Measurements from ENCODE around the gene PTPRR. TPM values are rescaled to one million over a fixed set of nuclear protein-coding genes. Genes with fewer than 3 reads are reported as not detected.

The PTPRR gene
- total RNA-seq, 4 donors from 2014 or later: 0.24 to 0.95 (median 0.30) TPM

DNA sequence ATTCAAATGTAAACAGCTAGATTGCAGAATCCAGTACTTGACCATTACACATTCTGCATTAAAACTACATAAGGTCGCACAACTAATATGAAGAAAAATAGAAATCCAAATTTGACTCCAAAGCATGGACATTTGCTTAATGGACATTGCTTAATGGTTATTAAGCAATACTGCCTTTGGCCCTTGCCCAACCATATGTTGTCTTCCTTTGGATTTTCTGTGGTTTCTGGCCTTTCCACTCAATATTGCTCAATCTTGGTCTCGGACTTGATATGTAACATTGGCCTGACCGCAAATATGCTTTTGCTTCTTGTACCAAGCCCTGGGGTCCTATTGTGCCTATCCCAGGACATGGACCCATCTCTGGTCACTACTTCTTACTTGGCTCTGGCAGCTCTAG is 67.2 kb downstream of the PTPRR start:
- TF ChIP-seq, protein P1, sequence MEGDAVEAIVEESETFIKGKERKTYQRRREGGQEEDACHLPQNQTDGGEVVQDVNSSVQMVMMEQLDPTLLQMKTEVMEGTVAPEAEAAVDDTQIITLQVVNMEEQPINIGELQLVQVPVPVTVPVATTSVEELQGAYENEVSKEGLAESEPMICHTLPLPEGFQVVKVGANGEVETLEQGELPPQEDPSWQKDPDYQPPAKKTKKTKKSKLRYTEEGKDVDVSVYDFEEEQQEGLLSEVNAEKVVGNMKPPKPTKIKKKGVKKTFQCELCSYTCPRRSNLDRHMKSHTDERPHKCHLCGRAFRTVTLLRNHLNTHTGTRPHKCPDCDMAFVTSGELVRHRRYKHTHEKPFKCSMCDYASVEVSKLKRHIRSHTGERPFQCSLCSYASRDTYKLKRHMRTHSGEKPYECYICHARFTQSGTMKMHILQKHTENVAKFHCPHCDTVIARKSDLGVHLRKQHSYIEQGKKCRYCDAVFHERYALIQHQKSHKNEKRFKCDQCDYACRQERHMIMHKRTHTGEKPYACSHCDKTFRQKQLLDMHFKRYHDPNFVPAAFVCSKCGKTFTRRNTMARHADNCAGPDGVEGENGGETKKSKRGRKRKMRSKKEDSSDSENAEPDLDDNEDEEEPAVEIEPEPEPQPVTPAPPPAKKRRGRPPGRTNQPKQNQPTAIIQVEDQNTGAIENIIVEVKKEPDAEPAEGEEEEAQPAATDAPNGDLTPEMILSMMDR (IDR thresholded peaks at IDR 0.05): no peak
- DNase-seq (ENCODE audit: low spot score): no peak
- peak; percentile 80 for ATAC-seq (ENCODE audit: low FRiP score)

DNA sequence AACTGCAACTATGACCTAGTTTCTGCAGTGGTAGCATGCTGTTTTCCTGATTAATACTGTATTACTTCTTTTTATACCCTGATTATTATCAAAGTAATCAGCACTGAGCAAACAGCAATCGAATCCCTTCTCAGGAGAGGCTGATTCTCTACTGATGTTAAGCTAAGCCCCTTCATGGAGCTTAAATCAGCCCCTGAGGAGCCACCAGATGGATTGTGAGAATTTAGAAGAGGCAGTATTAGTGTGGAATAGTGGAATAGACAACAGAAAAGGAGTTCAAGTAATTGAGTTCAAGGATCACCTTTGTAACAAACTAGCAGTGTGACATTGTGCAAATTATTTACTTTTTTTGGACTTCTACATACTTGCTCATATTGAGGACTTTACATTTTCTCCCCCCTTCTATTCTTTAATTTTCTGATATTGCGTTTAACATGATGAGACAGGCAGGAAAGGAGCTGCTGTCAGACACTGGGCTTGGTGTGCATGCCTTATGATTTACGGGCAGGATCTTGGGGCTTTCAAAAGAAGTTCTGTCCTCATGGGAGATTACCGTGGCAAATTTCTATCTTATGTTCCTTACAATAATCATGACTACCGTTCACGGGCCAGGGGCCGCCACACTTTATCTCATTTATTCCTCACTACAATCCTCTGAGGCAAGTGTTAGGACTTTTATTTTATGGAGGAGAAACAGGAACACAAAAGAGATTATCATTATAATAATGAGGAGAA is 68.0 kb downstream of the PTPRR start:
- TF ChIP-seq, protein P1 (IDR thresholded peaks at IDR 0.05): no peak
- no peak for ATAC-seq (ENCODE audit: low FRiP score)

DNA sequence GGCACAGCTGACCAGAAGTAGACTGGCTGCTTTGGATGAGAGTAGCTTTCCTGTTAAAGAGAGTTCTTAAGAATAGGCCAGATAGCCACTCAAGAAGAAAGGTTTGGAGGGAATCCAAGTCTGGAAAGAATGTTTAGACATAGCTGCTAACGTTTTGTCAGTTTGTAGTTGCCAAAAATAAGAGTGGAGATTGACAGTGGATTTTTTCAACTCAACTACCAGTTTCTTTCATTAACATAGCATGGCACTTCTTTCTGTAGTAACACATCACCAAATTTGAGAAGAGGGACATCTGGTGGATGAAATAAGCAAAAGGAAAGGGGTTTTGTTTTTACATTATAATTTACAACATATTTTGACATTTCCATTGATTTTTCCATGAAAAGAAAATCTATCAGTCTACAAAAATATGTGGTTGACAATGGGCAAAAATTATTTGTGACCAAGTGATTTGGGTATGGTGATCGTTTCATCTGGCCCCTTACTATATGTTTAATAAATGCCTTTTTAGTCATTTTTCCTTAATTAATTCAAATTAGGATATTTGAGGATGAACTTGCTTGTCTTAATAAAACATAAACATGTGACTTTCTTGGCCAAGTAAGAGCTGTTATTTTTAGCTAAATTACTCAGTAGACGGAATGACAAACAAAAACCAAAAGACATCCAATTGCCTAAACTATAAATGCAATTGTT is 71.1 kb downstream of the PTPRR start:
- TF ChIP-seq, protein P1 (IDR thresholded peaks at IDR 0.05): no peak
- no peak for ATAC-seq (ENCODE audit: low FRiP score)
- DNase-seq (ENCODE audit: low spot score): no peak

More for the DNA sequence above, 68.0 kb downstream of the PTPRR start:
- DNase-seq (ENCODE audit: low spot score): no peak

DNA sequence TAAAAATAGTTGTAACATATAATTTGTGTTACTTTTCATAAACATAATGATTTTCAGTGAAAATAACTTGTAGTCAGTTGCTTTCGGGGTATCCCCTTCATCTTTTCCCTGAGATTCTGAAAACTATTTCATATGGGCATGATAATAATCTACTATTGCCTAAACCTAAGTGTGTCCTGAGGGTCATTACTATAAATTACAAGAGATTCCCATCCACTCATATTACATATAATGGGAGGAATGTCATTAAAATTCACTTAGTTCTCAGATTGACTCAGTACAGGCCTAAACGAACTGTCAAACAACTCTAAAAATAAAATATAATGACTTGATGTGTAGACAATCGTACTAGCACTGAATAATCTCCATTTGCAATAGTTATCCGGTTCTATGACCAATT is 72.7 kb downstream of the PTPRR start:
- no peak for ATAC-seq (ENCODE audit: low FRiP score)
- TF ChIP-seq, protein P1 (IDR thresholded peaks at IDR 0.05): no peak
- no peak for DNase-seq (ENCODE audit: low spot score)

DNA sequence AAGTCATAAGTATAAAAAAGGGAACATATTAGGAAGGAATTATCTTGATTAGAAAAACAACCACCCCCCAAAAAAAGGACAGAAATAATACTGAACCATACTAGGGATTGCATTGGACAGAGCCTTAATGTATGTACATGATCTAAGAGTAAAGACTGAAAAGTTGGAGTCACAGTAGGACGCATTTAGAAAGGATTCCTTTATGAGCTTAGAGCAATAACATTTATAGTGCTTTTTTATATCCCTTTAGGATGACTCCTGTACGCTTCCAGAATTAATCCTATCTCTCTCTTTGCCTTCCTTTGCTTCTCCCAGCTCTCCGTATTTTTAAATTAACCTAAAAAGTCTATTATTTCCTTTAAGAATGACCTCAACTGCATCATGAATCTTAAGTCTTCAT is 75.3 kb downstream of the PTPRR start:
- TF ChIP-seq, protein P1 (IDR thresholded peaks at IDR 0.05): no peak
- no peak for ATAC-seq (ENCODE audit: low FRiP score)
- no peak for DNase-seq (ENCODE audit: low spot score)

DNA sequence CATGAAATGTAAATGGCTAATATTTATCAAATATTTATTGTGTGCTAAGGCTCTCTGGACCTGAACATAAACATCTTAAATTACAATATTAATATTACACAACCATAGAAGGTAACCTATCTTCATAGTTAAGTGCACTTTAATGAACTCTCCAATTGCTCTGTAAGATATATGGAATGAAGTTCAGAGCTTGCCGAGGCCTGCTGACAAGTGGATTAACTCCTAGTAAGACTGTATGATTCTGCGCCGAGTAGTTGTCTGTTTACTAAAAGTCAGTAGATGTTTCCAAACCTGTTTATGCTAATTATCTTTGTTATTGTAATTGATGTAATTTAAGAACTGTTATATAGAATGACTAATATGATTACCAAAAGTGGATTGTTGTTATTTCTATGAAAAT is 77.2 kb downstream of the PTPRR start:
- TF ChIP-seq, protein P1 (IDR thresholded peaks at IDR 0.05): no peak
- ATAC-seq (ENCODE audit: low FRiP score) (no peak), DNase-seq (ENCODE audit: low spot score) (no peak)

DNA sequence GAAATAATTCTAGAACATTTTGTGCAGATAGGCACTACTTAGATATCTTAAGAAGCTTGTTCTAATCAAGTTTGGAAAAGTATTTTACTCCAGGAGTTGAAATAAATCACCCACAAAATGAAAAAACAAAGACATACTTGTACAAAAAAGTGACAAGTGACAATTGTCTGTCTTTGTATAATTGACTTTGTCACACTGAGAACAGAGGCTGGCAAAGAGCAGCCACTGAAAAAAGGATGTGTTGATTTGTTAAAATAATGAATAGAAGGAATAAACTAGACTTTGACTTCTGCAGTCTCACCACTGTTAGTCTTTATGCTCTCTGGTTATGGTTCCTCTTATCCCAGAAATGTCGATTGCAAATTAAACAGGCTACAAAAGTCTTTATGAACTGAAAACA is 77.6 kb downstream of the PTPRR start:
- TF ChIP-seq, protein P1 (IDR thresholded peaks at IDR 0.05): no peak
- ATAC-seq (ENCODE audit: low FRiP score) (no peak), DNase-seq (ENCODE audit: low spot score) (no peak)
